DOHH2 (cell line): ENCODE results near the gene ELMOD3.

ENCODE experiments used
- H3F3A ChIP-seq: fragments of 200-600 bp; sonication (generic), shearing (Covaris generic); 2 replicates; pipeline ENCODE4 v1.6.0; 2016; ENCODE audit warnings: antibody characterized with exemption, mild to moderate bottlenecking; ENCODE audit not compliant: control insufficient read depth, insufficient read depth
- H3K27ac ChIP-seq: fragments of 200-600 bp; sonication (generic); 2 replicates; pipeline ENCODE4 v1.5.1; 2014; ENCODE audit warnings: low read depth, mild to moderate bottlenecking, low read length, moderate library complexity
- H3K27me3 ChIP-seq: fragments of 200-600 bp; sonication (generic); 2 replicates; pipeline ENCODE4 v1.6.1; 2014; ENCODE audit warnings: mild to moderate bottlenecking, low read length, mixed read lengths; ENCODE audit not compliant: control insufficient read depth
- H3K36me3 ChIP-seq: fragments of 200-600 bp; sonication (generic); 2 replicates; pipeline ENCODE4 v1.6.1; 2014; ENCODE audit warnings: mild to moderate bottlenecking, low read length, moderate library complexity, mixed read lengths; ENCODE audit not compliant: control insufficient read depth
- H3K4me1 ChIP-seq: fragments of 200-600 bp; sonication (generic); 2 replicates; pipeline ENCODE4 v1.6.1; 2014; ENCODE audit warnings: mild to moderate bottlenecking, low read length, mixed read lengths; ENCODE audit not compliant: control insufficient read depth
- H3K4me2 ChIP-seq: fragments of 200-600 bp; sonication (generic); 2 replicates; pipeline ENCODE4 v1.6.0; 2014; ENCODE audit warnings: mild to moderate bottlenecking, low read length, moderate library complexity
- H3K4me3 ChIP-seq: fragments of 200-600 bp; sonication (generic); 2 replicates; pipeline ENCODE4 v1.5.1; 2014; ENCODE audit warnings: mild to moderate bottlenecking, low read length, mixed read lengths
- H3K79me2 ChIP-seq: fragments of 200-600 bp; sonication (generic); 2 replicates; pipeline ENCODE4 v1.6.1; 2014; ENCODE audit warnings: mild to moderate bottlenecking, low read length, mixed read lengths; ENCODE audit not compliant: control insufficient read depth
- H3K9me2 ChIP-seq: fragments of 200-600 bp; sonication (generic); replicated peaks from 2 replicates; pipeline ENCODE4 v1.6.1; 2014; ENCODE audit warnings: mild to moderate bottlenecking, low read length, mixed read lengths; ENCODE audit not compliant: control insufficient read depth
- H3K9me3 ChIP-seq: fragments of 200-600 bp; sonication (generic); 2 replicates; pipeline ENCODE4 v1.6.1; 2014; ENCODE audit warnings: antibody characterized with exemption, low read length, mixed read lengths; ENCODE audit not compliant: control insufficient read depth, insufficient read depth
- H4K20me1 ChIP-seq: fragments of 200-600 bp; sonication (generic); 2 replicates; pipeline ENCODE4 v1.6.0; 2014; ENCODE audit warnings: low read depth, mild to moderate bottlenecking, antibody characterized with exemption, low read length, moderate library complexity; ENCODE audit not compliant: control insufficient read depth, insufficient read depth
- CTCF ChIP-seq: fragments of 200-600 bp; sonication (generic); IDR thresholded peaks from one replicate; pipeline ENCODE4 v1.5.1; 2014; ENCODE audit warnings: antibody characterized with exemption, mild to moderate bottlenecking, low read depth, low read length; ENCODE audit not compliant: poor library complexity, severe bottlenecking
- EZH2phosphoT487 ChIP-seq: fragments of 200-600 bp; sonication (generic); IDR thresholded peaks from 2 replicates; pipeline ENCODE4 v1.6.1; 2017; ENCODE audit warnings: borderline replicate concordance, mild to moderate bottlenecking, antibody characterized with exemption, low read length, moderate library complexity, mixed read lengths

The ELMOD3 gene

DNA sequence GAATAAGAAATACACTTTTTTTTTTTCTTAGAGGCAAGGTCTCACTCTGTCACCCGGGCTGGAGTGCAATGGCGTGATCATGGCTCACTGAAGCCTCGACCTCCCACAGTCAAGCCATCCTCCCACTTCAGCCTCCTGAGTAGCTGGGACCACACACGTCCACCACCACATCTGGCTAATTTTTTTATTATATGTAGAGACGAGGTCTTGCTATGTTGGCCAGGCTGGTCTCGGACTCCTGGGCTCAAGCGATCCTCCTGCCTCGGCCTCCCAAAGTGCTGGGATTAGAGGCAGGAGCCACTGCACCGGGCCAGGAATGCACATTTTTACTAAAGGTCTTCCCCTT lies 29.1 kb upstream of the ELMOD3 start:
- Histone ChIP-seq H3K4me3 (peak overlapping the region; percentile 83), H3F3A (no peaks in the 10 kb centered on the region), H3K9me3 (no peaks in the 10 kb centered on the region), H3K27ac (no peak overlapping the region), H3K27me3 (no peaks in the 10 kb centered on the region), H3K4me1 (peaks cover 38% of the 10 kb centered on the region), H3K36me3 (peaks cover 76% of the 10 kb centered on the region), H3K4me2 (peak overlapping the region; percentile 92), H4K20me1 (peaks cover 35% of the 10 kb centered on the region), H3K79me2 (peaks cover 84% of the 10 kb centered on the region), H3K9me2 (no peaks in the 10 kb centered on the region)
- TF ChIP-seq EZH2phosphoT487 (no peak), CTCF (no peak)

DNA sequence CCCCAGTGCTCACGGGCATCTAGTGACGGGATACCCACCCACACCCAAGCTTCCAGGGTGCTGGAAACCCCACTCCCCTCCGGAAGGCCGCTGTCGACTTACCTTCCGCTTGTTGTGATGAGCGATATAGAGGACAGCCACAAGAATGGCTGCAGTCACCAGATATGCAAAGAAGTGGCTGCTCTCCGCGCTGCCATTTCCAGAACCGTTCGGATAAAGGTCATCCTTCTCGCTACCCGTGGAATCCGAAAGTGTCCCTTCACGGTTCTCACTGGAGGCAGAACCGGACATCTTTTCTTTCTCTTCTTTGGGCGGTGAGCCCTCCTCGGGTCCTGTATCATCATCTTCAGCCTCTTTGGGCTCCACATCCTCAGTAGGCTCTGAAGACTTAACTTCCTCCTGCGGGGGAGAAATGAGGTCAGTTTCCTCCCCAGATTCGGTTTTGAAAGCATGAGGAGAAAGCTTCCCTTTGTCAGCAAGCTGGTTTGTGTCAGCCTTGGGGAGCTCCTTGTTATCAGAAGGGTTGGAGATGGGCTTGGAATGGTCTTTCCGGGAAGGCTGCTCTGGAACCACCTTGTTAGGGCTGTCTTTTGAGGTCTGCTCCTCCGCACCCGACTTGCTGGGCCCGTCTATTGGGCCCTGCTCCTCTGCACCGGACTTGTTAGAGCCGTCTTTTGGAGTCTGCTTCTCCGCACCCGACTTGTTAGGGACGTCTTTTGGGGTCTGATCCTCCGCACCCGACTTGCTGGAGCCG lies 28.0 kb upstream of the ELMOD3 start:
- Histone ChIP-seq H3K27me3 (no peaks in the 10 kb centered on the region), H3K9me3 (no peaks in the 10 kb centered on the region), H3K9me2 (no peaks in the 10 kb centered on the region), H3K36me3 (peaks cover 65% of the 10 kb centered on the region), H4K20me1 (peaks cover 30% of the 10 kb centered on the region), H3F3A (no peaks in the 10 kb centered on the region), H3K79me2 (peaks cover 72% of the 10 kb centered on the region), H3K4me3 (peak overlapping the region; percentile 83), H3K27ac (peak overlapping the region; percentile 83), H3K4me2 (peak overlapping the region; percentile 92), H3K4me1 (peaks cover 42% of the 10 kb centered on the region)
- TF ChIP-seq EZH2phosphoT487, result no peak
- no peak for TF ChIP-seq CTCF

DNA sequence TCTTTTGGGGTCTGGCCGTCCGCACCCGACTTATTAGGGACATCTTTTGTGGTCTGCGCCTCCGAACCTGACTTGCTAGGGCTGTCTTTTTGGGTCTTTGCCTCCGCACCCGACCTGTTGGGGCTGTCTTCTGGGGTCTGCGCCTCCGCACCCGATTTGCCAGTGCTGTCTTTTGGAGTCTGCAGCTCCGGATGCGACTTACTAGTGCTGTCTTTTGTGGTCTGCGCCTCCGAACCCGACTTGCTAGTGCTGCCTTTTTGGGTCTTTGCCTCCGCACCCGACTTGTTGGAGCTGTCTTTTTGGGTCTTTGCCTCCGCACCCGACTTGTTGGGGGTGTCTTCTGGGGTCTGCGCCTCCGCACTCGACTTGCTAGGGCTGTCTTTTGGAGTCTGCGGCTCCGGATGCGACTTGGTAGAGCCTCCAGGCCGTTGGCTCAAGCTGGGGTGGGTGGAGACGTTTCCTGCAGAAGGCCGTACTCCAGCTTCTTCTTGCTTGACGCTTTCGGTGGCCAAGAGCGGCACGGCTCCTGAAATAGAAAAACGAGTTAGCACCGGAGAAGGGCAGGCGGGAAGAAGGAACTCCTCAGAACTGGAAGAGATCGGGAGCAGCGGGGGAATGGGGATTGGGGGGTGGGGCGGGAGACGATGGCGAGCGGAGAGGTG lies 27.3 kb upstream of the ELMOD3 start:
- no peaks in the 10 kb centered on the region for H3K9me2 ChIP-seq
- peaks cover 30% of the 10 kb centered on the region for H4K20me1 ChIP-seq
- H3K79me2 ChIP-seq, result peaks cover 65% of the 10 kb centered on the region
- H3K27me3 ChIP-seq, result no peaks in the 10 kb centered on the region
- H3K27ac ChIP-seq, result peak overlapping the region; percentile 83
- H3K4me2 ChIP-seq, result peak overlapping the region; percentile 92
- H3K4me3 ChIP-seq, result peak overlapping the region; percentile 83
- peaks cover 42% of the 10 kb centered on the region for H3K4me1 ChIP-seq
- TF ChIP-seq EZH2phosphoT487, result no peak
- no peaks in the 10 kb centered on the region for H3K9me3 ChIP-seq
- no peaks in the 10 kb centered on the region for H3F3A ChIP-seq
- H3K36me3 ChIP-seq, result peaks cover 58% of the 10 kb centered on the region
